Activated CD8-positive, alpha-beta memory T cell treated with anti-CD3 and anti-CD28 coated beads, Interleukin-2, amount 50 U/mL, for 48 hours (primary cell): ENCODE data around the gene OXNAD1.
A peak's percentile ranks its signal among the peaks of the same experiment; 100 is the strongest.
"Not testable (repeated sequence)": the region's sequence is repeated elsewhere in the genome, so short reads cannot be mapped to it uniquely, and the experiment has no call there.

Experiments
- DNase-seq: peaks from one replicate; pipeline ENCODE4 v3.0.0-alpha.2; 2020

Gene OXNAD1

DNA sequence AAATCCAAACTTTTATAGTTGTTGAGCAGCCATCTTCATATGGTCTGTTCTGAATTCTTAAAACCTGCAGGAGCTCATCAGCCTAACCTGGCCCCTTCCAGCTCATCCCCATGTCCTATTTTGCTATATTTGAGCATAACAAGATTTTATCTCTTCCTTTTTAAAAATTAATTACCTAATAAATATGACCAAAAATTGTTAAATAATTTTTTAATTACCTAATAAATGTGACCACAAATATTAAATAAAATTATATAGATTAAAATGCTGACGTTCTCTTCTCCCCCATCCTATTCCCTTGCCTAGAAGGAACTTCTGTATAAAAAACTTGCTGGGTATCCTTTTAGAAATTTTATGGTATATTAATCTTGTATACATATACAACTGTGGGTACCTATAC, 43.7 kb downstream of the OXNAD1 start:
- no peak for DNase-seq

DNA sequence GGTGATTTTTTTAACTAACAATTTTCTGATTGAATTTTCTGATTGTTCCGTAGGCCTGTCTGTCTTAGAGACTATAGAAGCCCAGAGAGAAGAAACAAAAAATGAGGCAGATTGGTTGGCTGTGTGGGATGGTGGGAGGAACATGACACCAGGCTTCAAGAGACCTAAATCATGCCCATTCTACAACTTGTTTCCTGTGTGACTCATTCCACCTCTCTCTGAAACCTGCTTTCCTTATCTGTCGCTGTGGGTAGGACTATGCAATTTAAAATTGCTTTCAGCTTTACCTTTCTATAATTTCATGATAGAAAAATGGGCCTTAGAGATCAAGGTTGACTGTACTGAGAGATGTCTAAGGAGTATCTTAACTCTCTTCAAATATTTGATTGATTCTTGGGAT, 44.5 kb downstream of the OXNAD1 start:
- DNase-seq: no peak

GRCh38 chr3:16310486-16310885, 45.5 kb downstream of the OXNAD1 start:
- DNase-seq: not testable (repeated sequence)

DNA sequence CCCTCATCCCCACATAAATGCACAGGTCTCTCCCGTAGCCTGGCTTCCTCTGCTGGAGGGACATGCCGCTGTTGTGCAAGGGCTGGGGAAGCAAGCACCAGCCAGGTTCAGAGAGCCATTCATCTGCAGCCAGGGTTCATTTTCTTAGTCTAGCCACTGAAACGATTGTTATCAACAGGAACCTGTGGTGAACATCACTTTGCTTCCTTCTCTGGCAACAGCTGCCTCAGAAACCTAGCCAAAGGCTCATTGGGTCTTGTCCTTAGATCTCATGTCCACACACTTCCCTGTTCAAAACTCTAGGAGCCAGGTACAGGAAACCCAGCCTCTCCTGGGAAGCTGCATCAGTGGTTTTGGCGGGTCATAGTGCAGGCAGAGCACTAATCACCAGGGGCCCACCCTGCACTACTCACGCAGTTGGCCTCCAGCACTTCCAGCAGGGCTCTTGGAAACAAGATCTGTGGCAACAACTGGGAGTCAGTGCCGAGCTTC, 47.0 kb downstream of the OXNAD1 start:
- DNase-seq: no peak

GRCh38 chr3:16313886-16314645, 49.1 kb downstream of the OXNAD1 start:
- no peak for DNase-seq

DNA sequence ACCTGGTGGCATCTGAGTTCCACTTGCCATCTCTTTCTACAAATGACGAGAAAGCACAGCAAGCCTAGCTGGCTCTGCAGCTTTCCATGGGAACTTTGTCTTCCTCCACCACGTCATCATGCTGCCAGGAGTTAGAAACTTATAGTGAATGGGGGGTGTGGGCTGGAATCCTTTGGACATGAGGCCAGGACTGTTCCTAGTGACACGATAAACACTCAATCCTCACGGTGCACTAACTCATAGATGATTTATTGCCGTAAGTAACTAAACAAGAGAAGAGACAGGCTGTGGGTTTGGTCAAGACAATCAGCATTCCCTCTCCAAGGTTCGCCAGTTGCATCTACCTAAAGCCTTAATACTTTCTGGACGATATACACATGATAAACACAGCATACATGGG, 50.6 kb downstream of the OXNAD1 start:
- DNase-seq: no peak

DNA sequence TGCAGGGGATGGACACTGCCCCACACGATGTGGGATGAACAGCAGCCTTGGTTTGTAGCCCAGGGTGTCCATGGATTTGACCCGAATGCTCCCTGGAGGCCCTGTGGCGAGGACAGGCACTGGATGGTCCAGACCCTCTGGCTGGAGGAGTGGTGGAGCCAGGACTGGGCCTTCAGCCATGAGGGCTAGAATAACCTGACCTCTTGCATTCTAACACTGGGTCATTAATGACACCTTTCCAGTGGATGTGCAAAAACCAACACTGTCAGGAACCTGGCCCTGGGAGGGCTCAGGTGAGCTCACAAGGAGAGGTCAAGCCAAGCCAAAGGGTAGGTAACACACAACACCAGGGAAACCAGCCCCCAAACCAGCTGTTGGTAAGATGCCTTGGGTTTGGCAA, 51.4 kb downstream of the OXNAD1 start:
- no peak for DNase-seq

DNA sequence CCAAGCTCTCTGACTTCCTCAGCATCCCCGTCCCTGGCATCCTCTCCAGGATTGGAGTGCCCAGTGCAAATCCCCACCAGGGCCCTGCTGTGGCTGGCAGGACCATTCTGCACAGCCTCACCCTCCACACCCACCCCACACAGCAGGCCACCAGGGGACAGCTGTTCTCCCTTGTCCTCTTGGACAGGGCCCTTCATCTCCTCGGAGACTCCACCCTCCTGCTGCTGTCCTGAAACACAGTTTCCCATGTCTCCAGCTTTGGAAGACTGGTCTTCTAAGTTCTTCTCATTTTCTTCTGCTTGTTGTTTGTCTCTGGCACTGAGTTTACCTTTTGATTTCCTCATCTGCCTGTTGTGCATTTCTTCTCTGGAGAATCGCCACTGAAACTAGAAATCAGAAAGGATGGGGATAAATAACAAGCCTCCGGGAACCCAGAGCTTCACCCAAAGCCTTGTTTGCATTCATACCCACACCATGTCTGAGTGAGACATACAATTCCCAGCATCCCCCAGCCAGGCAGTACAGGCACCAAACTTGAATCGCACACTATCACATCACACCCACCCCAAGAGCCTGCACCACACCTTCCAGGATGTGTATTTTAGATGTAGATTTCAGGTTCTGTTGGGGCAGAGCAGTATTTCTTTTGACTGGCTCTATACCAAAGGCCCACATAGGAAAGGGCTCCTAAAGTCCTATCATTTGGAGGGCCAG, 52.0 kb downstream of the OXNAD1 start:
- DNase-seq: no peak

DNA sequence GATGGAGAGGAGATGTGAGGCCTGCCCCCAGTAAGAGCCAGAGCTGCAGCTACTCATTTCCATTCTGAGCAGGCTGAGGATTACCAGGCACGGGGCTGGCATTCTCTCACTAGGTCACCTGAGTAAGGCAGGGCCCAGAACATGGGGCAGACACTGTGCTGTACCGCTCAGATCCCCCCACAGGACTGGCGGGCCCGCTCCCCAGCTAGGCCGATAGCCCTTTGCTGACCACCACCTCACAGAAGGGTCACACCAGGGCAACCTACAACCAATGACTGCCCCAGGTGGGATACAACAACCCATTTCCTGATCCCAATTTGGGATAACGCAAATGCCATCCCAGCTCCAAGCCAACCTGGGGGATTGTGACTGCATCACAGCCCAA, 52.5 kb downstream of the OXNAD1 start:
- no peak for DNase-seq

DNA sequence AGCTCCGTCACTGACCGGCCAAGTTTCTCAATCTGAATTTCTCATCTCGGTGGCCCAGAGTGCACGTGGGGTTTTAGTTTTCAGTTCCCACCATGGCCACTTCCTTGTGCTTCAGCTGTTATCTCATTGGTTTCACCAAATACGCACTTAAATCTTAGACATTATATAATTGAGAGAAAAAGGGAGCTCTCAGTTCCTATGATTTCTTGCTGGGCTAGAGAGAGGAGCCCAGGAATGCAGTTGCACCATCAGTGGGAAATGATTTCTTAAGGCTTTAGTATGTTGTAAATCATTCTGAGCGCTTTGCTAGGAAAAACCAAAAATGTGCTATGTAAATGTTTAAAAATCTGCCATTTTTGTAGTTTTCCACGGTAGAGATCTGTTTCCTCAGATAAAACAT, 53.2 kb downstream of the OXNAD1 start:
- no peak for DNase-seq

DNA sequence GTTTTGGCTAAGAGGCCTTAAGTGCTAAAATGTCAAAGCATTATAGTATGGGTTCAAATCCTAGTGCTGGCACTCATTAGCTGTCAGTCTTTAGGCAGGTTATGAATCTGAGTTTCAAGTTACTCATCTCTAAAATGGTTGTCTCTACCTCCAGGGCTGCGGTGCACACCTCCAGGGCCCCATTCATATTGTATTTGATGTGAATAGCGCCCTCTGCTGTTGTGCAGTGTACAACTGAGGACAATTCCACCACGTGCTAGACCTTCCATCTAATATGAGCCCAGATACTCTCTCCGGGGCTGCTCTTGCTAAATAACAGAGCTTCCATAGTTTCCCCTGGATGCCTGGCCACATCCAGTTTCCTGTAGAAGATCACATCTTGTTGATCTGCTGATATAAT, 54.3 kb downstream of the OXNAD1 start:
- peak; percentile 85 for DNase-seq

- no peak for DNase-seq
These were observed 54.7 kb downstream of the OXNAD1 start for GRCh38 chr3:16319723-16320122.

DNA sequence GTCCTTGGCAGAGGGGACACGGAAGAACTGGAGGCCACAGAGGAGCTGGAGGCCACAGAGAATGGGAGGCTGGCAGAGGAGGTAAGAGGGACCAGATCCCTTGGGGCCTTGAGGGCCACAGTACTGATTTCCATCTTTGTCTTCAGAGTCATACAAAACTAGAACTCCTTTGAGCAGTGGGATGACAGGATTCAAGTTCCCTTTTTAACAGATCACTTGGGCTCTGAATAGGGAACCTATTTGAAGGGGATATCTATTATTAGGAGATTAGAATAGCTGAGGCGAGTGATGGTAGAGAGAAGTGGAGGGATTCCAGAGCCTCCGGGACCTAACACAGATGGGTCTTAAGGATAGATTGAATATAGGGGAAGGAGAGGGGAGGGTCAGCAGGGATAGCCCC, 55.7 kb downstream of the OXNAD1 start:
- no peak for DNase-seq

DNA sequence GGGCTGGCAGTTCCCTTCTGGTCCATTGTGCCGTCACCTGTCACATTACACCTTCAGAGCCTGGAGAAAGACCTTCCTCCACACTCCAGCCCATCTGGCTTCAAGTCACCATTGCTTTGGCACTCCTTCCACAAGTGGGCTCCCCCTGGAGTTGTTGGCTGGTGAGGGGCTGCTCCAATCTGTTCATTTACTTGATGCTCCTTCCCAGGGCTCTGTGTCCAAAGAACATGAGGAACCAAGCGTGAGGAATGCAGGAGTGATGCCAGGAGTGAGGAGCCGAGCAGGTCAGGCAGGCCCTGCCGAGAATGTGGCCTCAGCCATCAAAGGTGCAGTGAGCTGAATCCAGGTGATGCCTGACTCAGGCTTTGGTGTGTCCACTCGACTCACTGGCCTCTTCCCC, 57.2 kb downstream of the OXNAD1 start:
- DNase-seq: no peak

- no peak for DNase-seq
These were observed 58.7 kb downstream of the OXNAD1 start for GRCh38 chr3:16323737-16324136.

DNA sequence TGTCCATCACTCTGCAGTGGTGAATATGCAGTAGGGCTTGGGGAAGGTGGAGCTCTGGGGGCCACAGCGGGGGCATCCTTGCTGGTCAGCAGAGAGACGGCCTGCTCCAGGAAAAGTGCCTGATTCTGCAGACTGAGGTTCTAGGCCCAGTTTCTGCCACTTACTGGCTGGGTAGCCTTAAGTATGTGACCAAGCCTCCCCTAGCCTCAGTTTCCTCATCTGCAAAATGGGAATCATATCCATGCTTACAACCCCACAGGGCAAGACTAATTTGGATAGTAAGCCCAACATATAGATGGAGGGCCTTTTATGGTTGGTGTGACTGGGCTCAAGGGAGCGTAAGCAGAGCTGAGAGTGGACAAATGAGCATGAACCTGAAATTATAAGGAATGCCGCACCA, 60.8 kb downstream of the OXNAD1 start:
- DNase-seq: no peak

GRCh38 chr3:16326724-16327349, 61.8 kb downstream of the OXNAD1 start:
- no peak for DNase-seq

- no peak for DNase-seq
These were observed 63.1 kb downstream of the OXNAD1 start for GRCh38 chr3:16328124-16328523.

GRCh38 chr3:16329036-16329825, 64.2 kb downstream of the OXNAD1 start:
- DNase-seq: no peak

- DNase-seq: no peak
These were observed 64.8 kb downstream of the OXNAD1 start for GRCh38 chr3:16329826-16330129.

DNA sequence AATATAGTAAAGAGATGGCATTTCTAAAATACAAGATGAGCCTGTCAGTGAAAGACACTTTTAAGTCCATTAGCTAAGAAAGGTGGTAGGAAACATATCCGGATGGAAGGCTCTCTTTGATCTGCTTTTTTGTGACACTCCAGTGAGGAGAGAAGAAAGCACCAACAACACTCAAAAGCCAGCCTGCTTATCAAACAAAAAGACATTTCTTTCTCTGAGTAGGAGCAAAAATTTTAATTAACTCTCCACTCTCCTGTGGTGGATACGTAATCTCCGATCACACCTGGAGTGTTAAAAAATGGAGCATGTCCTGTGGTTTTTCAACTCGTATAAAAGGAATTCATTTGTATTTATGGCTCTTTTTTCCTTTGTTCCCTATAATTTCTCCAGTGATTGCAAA, 65.3 kb downstream of the OXNAD1 start:
- no peak for DNase-seq

DNA sequence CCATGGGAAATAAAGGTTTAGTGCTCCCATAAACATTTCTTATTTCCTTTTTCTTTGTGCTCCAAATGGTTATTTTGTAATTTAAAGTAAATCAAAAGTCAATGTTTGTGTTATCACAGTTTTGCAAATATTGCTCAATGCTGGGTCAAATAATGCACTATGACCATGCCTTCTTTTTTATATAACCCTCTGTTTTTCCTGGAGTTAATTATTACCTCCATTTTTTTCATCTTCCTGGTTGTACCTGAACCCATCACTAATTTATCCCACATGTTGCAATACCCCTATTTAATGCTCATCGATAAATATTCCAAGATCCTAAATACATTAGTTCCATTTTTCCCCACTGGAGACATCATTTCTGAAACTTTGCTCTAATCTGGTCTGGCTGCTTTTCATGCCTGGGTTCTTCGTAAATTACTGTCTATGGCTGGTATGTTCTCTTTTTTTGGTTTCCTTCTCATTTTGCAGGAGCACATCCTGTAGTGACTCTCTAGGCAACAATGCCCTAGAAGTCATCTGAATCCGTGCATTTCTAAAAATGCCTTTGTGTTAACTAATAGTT, 66.4 kb downstream of the OXNAD1 start:
- no peak for DNase-seq

GRCh38 chr3:16332904-16333426, 68.0 kb downstream of the OXNAD1 start:
- DNase-seq: no peak
